Colonic mucosa (tissue), 4 donors: ENCODE measurements around the gene EARS2. TPM values are rescaled to one million over a fixed set of nuclear protein-coding genes. Genes with fewer than 3 reads are reported as not detected.

Experiments used
- DNase-seq: peaks from one replicate; pipeline ENCODE4 v3.0.0-alpha.2; 2020
- H3K27ac ChIP-seq: fragments of 200-600 bp; one replicate; pipeline ENCODE4 v1.8.0; 2021
- H3K27me3 ChIP-seq: fragments of 200-600 bp; one replicate; pipeline ENCODE4 v1.8.0; 2021
- H3K36me3 ChIP-seq: fragments of 200-600 bp; one replicate; pipeline ENCODE4 v1.8.0; 2021
- H3K4me1 ChIP-seq: fragments of 200-600 bp; one replicate; pipeline ENCODE4 v1.8.0; 2021; ENCODE audit warnings: mild to moderate bottlenecking
- H3K4me3 ChIP-seq: fragments of 200-600 bp; one replicate; pipeline ENCODE4 v1.8.0; 2021
- H3K9ac ChIP-seq, 2 donors: one replicate each; pipeline ENCODE4 v1.7.0; 2013; ENCODE audit warnings: control low read depth in 2 of 2, low read depth in 2 of 2, low read length in 2 of 2
- H3K9me3 ChIP-seq: fragments of 200-600 bp; one replicate; pipeline ENCODE4 v1.8.0; 2021
- CTCF ChIP-seq: fragments of 200-600 bp; IDR thresholded peaks from one replicate; pipeline ENCODE4 v1.8.0; 2022; ENCODE audit warnings: antibody characterized with exemption, mild to moderate bottlenecking
- intact Hi-C: fragments of 100-400 bp; cut with DNase I; formaldehyde crosslinking; loops from one replicate; pipeline ENCODE4 v1.14.1; 2022
- total RNA-seq, 2 donors: library from RNA; stranded (reverse); fragmentation: NEBNext Ultra II Directional in 1 of 2; extraction: Animal tissue kit (Norgen Biotek cat#: 25700) in 1 of 2; gene quantifications; one replicate each; pipeline ENCODE4 v1.2.1, GENCODE V29; 2021
- donor health status: healthy.
- donor health status: DM: no; HTN: no; CAD: no.
- donor health status: DM: no; HTN: no; CAD: no.

Gene EARS2
- total RNA-seq, 2 donors from 2014 or later: 12.3 to 28.7 TPM

DNA sequence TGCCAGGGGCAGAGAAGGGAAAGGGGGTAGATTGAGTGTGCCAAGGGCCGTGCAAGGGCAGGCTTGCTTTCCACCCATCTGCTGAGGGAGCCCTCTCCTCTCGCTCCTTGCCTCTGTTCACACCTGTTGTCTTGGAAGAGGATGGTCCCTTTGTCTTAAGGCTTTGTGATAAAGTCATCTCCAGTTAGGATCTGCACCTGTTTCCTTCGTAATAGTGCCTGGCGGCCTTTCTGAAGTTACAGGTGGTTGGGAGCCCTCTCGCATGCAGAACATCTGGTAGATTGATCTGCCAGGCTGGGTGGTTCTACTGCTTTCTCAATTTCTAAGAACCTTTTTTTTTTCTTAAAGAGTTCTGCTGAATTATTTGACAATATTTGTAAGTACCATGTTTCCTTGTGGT is 16.7 kb upstream of the EARS2 start:
- peaks cover 5% of the 10 kb centered on the region for H3K36me3 ChIP-seq

DNA sequence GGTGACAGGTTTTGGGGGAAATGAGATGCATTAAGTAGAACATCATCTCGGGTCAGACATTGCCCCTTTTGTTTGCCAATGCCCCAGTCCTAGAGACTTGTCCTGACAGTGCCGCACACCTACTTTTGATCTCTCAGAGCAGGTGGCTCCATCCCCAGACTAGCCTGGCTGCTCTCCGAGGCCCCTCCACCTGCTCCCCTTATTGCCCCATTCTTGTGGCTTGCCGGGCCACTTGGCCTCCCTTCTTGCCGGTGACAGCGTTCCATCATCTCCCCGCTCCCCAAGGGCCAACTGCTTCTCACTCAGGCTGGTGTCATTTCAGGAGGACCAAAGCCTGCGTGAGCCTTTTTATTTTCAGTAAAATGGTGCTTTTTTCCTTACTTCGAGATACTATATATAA is 15.2 kb upstream of the EARS2 start:
- H3K36me3 ChIP-seq: peaks cover 6% of the 10 kb centered on the region
- intact Hi-C loops: no loop called here
- no peak overlapping the region for H3K27ac ChIP-seq
- H3K4me1 ChIP-seq: no peaks in the 10 kb centered on the region
- H3K9me3 ChIP-seq: no peaks in the 10 kb centered on the region
- H3K4me3 ChIP-seq: no peak overlapping the region
- no peak for TF ChIP-seq CTCF
- H3K27me3 ChIP-seq: no peaks in the 10 kb centered on the region
- no peak overlapping the region for H3K9ac ChIP-seq
- DNase-seq: no peak

More for the DNA sequence above, 16.7 kb upstream of the EARS2 start:
- no peaks in the 10 kb centered on the region for H3K9me3 ChIP-seq
- H3K27me3 ChIP-seq: no peaks in the 10 kb centered on the region
- intact Hi-C loops: no loop called here
- no peak overlapping the region for H3K27ac ChIP-seq
- no peak overlapping the region for H3K9ac ChIP-seq
- no peak for DNase-seq
- H3K4me1 ChIP-seq: no peaks in the 10 kb centered on the region
- no peak for TF ChIP-seq CTCF
- H3K4me3 ChIP-seq: no peak overlapping the region

- no peaks in the 10 kb centered on the region for H3K9me3 ChIP-seq
- no peak for DNase-seq
- H3K4me1 ChIP-seq: no peaks in the 10 kb centered on the region
- H3K4me3 ChIP-seq: no peak overlapping the region
- no peak overlapping the region for H3K27ac ChIP-seq
- H3K36me3 ChIP-seq: peaks cover 6% of the 10 kb centered on the region
- intact Hi-C loops: no loop called here
- TF ChIP-seq CTCF: no peak
- no peaks in the 10 kb centered on the region for H3K27me3 ChIP-seq
- no peak overlapping the region for H3K9ac ChIP-seq
Measured at GRCh38 chr16:23571895-23572294, 14.7 kb upstream of the EARS2 start.

DNA sequence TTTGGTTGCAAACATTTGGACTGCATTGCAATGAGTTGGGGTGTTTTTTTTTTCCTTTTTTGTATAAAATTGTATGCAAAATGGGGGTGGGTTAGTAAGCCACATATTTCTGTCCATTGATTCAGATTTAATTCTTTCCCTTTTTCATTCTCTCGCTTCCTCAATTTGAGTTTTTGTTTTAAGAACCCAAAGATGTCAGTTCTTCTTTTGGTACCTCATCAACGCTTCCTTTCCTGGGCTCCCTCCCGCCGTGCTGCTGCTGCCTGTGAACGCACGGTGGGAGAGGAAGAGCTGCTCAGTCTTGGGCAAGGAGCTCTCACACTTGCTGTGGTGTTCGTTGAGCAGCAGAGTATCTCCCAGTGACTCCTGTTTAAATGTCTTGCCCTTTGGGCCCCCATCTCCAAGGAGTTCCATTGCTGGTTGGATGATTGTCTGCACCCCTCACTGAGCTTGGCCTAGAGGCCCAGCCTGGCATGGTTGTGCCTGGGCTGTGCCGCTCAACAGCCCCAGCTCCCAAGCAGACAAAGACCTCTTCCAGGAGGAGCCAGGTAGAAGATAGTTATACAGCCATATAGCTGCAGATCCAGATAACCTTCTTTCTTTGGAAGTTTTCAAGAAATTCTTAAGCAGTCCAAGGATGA is 14.0 kb upstream of the EARS2 start:
- peaks cover 6% of the 10 kb centered on the region for H3K36me3 ChIP-seq
- H3K4me3 ChIP-seq: no peak overlapping the region
- no peaks in the 10 kb centered on the region for H3K9me3 ChIP-seq
- no peaks in the 10 kb centered on the region for H3K4me1 ChIP-seq
- TF ChIP-seq CTCF: no peak
- no peak for DNase-seq
- no peak overlapping the region for H3K9ac ChIP-seq
- intact Hi-C loops: no loop called here
- H3K27ac ChIP-seq: no peak overlapping the region
- H3K27me3 ChIP-seq: no peaks in the 10 kb centered on the region

GRCh38 chr16:23567602-23568001 is 10.5 kb upstream of the EARS2 start:
- H3K9ac ChIP-seq: no peak overlapping the region
- no peak overlapping the region for H3K4me3 ChIP-seq
- H3K9me3 ChIP-seq: no peaks in the 10 kb centered on the region
- H3K4me1 ChIP-seq: no peaks in the 10 kb centered on the region
- no peak for TF ChIP-seq CTCF
- no peaks in the 10 kb centered on the region for H3K27me3 ChIP-seq
- intact Hi-C loops: no loop called here
- no peak for DNase-seq
- peaks cover 23% of the 10 kb centered on the region for H3K36me3 ChIP-seq
- no peak overlapping the region for H3K27ac ChIP-seq
